T-helper 2 cell treated with Interferon-gamma antibody and Interleukin-4, amounts not matched to agents 5 μg/mL and 100 μg/mL, for 36 hours (primary cell): Measurements from ENCODE around the gene IFITM10.
"Not testable (repeated sequence)": the region's sequence is repeated elsewhere in the genome, so short reads cannot be mapped to it uniquely, and the experiment has no call there.

Experiments used
- DNase-seq: peaks from one replicate; pipeline ENCODE4 v3.0.0; 2021; ENCODE audit warnings: low spot score
- H3K27ac Mint-ChIP-seq: one replicate; pipeline ENCODE4 v1.8.0; 2021; ENCODE audit warnings: mild to moderate bottlenecking, mixed read lengths
- H3K27me3 Mint-ChIP-seq: one replicate; pipeline ENCODE4 v1.8.0; 2021; ENCODE audit warnings: low read depth, mixed read lengths
- H3K36me3 Mint-ChIP-seq: one replicate; pipeline ENCODE4 v1.8.0; 2021; ENCODE audit warnings: low read depth, mixed read lengths
- H3K4me1 Mint-ChIP-seq: one replicate; pipeline ENCODE4 v1.8.0; 2021; ENCODE audit warnings: low read depth, mixed read lengths
- H3K4me3 Mint-ChIP-seq: one replicate; pipeline ENCODE4 v1.8.0; 2022; ENCODE audit warnings: mild to moderate bottlenecking, moderate library complexity, mixed read lengths
- H3K9me3 Mint-ChIP-seq: one replicate; pipeline ENCODE4 v1.8.0; 2021; ENCODE audit warnings: mixed read lengths

The IFITM10 gene

GRCh38 chr11:1772270-1773130, 22.1 kb upstream of the IFITM10 start:
- H3K36me3 Mint-ChIP-seq, result no peaks in the 10 kb centered on the region
- no peaks in the 10 kb centered on the region for H3K27me3 Mint-ChIP-seq
- peak; percentile 60 for DNase-seq
- peaks cover 23% of the 10 kb centered on the region for H3K4me1 Mint-ChIP-seq
- peak overlapping the region; percentile 72 for H3K4me3 Mint-ChIP-seq
- H3K9me3 Mint-ChIP-seq, result no peaks in the 10 kb centered on the region
- peak overlapping the region; percentile 92 for H3K27ac Mint-ChIP-seq

- DNase-seq, result no peak
- H3K4me3 Mint-ChIP-seq, result peak overlapping the region; percentile 72
- peak overlapping the region; percentile 92 for H3K27ac Mint-ChIP-seq
- H3K9me3 Mint-ChIP-seq, result no peaks in the 10 kb centered on the region
- H3K36me3 Mint-ChIP-seq, result no peaks in the 10 kb centered on the region
- peaks cover 23% of the 10 kb centered on the region for H3K4me1 Mint-ChIP-seq
- H3K27me3 Mint-ChIP-seq, result no peaks in the 10 kb centered on the region
Observed at GRCh38 chr11:1771700-1772099, 21.3 kb upstream of the IFITM10 start.

DNA sequence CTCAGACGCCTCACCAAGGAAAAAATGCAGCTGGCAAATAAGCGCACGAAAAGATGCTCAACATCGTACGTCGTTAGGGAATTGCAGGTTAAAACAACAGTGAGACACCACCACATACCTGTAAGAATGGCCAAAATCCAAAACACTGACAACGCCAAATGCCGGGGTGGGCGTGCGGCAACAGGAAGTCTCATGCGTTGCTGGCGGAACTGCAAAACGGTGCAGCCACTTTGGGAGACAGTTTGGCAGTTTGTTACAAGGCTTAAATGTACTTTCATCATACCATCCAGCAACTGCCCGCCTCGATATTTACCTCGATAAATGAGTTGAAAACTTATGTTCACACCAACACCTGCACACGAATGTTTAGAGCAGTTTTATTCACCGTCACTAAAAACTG, 20.9 kb upstream of the IFITM10 start:
- peaks cover 23% of the 10 kb centered on the region for H3K4me1 Mint-ChIP-seq
- no peak overlapping the region for H3K27ac Mint-ChIP-seq
- H3K36me3 Mint-ChIP-seq, result no peaks in the 10 kb centered on the region
- H3K4me3 Mint-ChIP-seq, result no peak overlapping the region
- H3K9me3 Mint-ChIP-seq, result no peaks in the 10 kb centered on the region
- no peaks in the 10 kb centered on the region for H3K27me3 Mint-ChIP-seq
- DNase-seq, result no peak

- H3K36me3 Mint-ChIP-seq, result no peaks in the 10 kb centered on the region
- H3K4me1 Mint-ChIP-seq, result peaks cover 23% of the 10 kb centered on the region
- no peak overlapping the region for H3K4me3 Mint-ChIP-seq
- H3K9me3 Mint-ChIP-seq, result no peaks in the 10 kb centered on the region
- H3K27me3 Mint-ChIP-seq, result no peaks in the 10 kb centered on the region
- DNase-seq, result no peak
- H3K27ac Mint-ChIP-seq, result no peak overlapping the region
Observed at GRCh38 chr11:1770528-1770927, 20.1 kb upstream of the IFITM10 start.

GRCh38 chr11:1770061-1770460, 19.7 kb upstream of the IFITM10 start:
- peaks cover 23% of the 10 kb centered on the region for H3K4me1 Mint-ChIP-seq
- no peaks in the 10 kb centered on the region for H3K36me3 Mint-ChIP-seq
- H3K9me3 Mint-ChIP-seq, result no peaks in the 10 kb centered on the region
- no peak overlapping the region for H3K4me3 Mint-ChIP-seq
- DNase-seq, result no peak
- H3K27me3 Mint-ChIP-seq, result no peaks in the 10 kb centered on the region
- peak overlapping the region; percentile 2 for H3K27ac Mint-ChIP-seq

- Mint-ChIP-seq H3K4me1 (peaks cover 24% of the 10 kb centered on the region), H3K27ac (peak overlapping the region; percentile 2)
- not testable (repeated sequence) for H3K9me3 Mint-ChIP-seq, DNase-seq, H3K36me3 Mint-ChIP-seq, H3K4me3 Mint-ChIP-seq, H3K27me3 Mint-ChIP-seq
Observed at GRCh38 chr11:1769304-1769936, 19.0 kb upstream of the IFITM10 start.

- Mint-ChIP-seq H3K27me3 (no peaks in the 10 kb centered on the region), H3K4me1 (peaks cover 21% of the 10 kb centered on the region), H3K9me3 (no peaks in the 10 kb centered on the region), H3K27ac (no peak overlapping the region), H3K4me3 (no peak overlapping the region), H3K36me3 (no peaks in the 10 kb centered on the region)
- no peak for DNase-seq
Observed at GRCh38 chr11:1768141-1768469, 17.7 kb upstream of the IFITM10 start.

- Mint-ChIP-seq H3K9me3 (no peaks in the 10 kb centered on the region), H3K4me1 (peaks cover 22% of the 10 kb centered on the region), H3K4me3 (no peak overlapping the region), H3K27ac (no peak overlapping the region), H3K27me3 (no peaks in the 10 kb centered on the region), H3K36me3 (no peaks in the 10 kb centered on the region)
- DNase-seq, result no peak
Observed at GRCh38 chr11:1767399-1768140, 17.2 kb upstream of the IFITM10 start.

DNA sequence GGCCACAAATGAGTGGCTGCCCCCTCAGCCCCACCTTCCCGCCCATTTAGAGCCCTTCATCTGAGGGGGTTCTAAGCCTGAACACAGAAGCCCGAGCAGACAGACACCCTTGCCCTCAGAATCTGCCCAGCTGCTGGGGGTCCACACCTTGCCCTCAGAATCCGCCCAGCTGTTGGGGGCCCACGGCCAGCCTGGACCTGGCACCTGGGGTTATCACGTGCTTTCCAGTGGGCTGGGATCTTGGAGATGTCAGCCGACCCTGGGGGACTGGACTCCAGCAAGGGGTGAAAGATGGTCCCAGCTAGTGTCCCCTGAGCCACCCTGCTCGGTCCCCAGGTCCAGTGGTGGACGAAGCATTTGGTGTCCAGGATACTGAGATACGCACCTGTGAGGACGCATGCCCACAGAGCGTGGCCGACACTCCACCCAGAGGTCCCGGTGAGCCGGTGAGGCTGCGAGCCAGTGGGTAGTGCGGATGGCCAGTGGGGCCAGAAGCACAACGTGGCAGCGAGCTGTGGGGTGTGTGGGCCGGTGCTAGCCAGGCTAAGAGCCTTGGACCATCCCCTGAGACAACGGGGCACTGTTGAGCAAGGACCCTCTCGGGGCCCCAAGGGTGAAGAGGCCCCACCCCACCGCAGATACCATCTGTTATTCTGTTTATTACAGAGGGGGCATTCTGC, 16.5 kb upstream of the IFITM10 start:
- H3K27me3 Mint-ChIP-seq, result no peaks in the 10 kb centered on the region

DNA sequence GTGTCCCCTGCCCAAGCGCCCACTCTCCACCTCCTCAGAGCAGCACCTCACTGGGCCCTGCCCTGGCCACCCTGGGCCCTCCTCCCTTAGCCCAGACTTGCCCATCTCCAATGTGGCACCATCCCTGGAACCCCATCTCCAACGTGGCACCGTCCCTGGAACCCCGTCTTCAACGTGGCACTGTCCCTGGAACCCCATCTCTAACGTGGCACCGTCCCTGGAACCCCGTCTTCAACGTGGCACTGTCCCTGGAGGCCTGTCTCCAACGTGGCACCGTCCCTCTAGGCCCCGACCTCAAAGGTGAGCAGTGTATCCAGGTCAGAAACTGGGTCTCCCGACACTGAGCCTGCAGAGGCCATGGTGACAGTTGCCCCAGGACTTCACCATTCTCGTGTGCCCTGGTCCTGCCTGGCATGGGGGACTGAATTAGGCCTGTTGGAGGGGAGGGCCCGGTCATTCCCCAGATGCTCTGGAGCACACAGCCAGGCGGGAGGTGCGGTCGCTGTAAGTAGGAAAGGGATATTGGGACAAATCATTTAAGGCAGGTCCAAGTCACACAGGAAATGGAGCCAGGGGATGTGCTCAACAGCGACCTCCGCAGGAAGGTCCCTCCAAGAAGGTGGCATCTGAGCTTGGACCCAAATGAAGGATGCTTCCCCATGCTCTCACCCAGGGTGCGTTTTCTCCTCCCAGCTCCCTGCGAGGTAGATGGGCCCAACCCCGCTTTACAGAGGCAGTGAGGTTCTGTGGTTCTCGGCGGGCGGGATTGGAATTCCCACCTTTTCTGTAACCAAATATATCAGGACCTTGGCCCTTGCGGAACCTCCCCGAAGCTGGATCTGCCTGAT, 15.7 kb upstream of the IFITM10 start:
- DNase-seq, result no peak
- H3K27me3 Mint-ChIP-seq, result no peaks in the 10 kb centered on the region
- H3K4me3 Mint-ChIP-seq, result no peak overlapping the region
- H3K36me3 Mint-ChIP-seq, result peaks cover 2% of the 10 kb centered on the region
- peaks cover 19% of the 10 kb centered on the region for H3K4me1 Mint-ChIP-seq
- no peak overlapping the region for H3K27ac Mint-ChIP-seq
- H3K9me3 Mint-ChIP-seq, result no peaks in the 10 kb centered on the region

More for the DNA sequence above, 16.5 kb upstream of the IFITM10 start:
- DNase-seq, result no peak
- Mint-ChIP-seq H3K9me3 (no peaks in the 10 kb centered on the region), H3K36me3 (peaks cover 2% of the 10 kb centered on the region), H3K27ac (no peak overlapping the region), H3K4me1 (peaks cover 19% of the 10 kb centered on the region), H3K4me3 (no peak overlapping the region)

DNA sequence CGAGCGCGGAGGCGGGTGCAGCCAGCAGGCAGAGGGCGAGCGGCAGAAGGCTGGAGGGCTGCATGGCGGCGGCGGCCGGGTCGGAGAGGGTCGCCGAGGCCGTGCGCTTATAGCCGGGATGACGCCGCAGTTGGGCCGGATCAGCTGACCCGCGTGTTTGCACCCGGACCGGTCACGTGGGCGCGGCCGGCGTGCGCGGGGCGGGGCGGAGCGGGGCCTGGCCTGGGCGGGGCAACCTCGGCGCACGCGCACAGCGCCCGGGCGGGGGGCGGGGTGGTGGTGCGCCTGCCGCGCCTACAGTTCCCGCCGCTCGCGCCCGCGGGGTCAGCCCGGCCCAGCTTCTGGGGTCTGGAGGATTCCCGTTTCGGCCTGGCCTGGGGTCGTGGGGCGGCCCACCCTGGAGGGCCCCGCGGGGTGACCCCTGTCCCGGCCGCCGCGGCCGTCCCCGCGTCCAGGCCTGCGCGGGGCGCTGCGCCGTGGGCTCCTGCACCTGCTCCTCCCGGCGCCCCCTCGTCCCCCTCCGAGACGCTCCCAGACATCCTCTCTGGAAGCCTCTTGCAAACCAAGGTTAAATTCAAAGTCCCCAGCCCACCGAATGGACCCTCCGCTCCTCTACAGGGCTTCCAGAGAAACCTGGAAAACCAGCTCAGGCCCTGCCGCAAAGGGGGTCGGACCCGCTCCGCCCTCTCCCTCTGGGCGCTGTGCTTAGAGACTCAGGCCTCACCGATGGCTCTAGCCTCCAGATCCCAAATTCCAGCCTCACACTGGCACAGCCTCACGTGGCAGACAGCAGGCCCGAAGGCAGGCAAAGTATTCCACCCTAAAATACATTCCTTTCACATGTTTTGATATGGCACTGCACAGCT, 13.6 kb upstream of the IFITM10 start, which contains the start of gene CTSD:
Gene CTSD (minus strand): TSS at position 132 of the 866 bp plus-strand sequence. CDS start 68 bp downstream, at position 64.
- Mint-ChIP-seq H3K4me3 (peak within 1 kb of the TSS; percentile 90), H3K27ac (peak within 1 kb of the TSS; percentile 89), H3K4me1 (peaks cover 19% of the 10 kb centered on the region), H3K27me3 (no peaks in the 10 kb centered on the region), H3K9me3 (no peaks in the 10 kb centered on the region), H3K36me3 (peaks cover 2% of the 10 kb centered on the region)
- peak; percentile 90 for DNase-seq

- Mint-ChIP-seq H3K4me3 (peak overlapping the region; percentile 71), H3K9me3 (no peaks in the 10 kb centered on the region), H3K27ac (no peak overlapping the region), H3K27me3 (no peaks in the 10 kb centered on the region), H3K4me1 (peaks cover 20% of the 10 kb centered on the region), H3K36me3 (peaks cover 7% of the 10 kb centered on the region)
- DNase-seq, result no peak
Observed at GRCh38 chr11:1763336-1763795, 13.0 kb upstream of the IFITM10 start.
